Parathyroid adenoma (tissue), 2 donors: ENCODE measurements around the gene RNU2-1.
"Not testable (repeated sequence)": the region's sequence is repeated elsewhere in the genome, so short reads cannot be mapped to it uniquely, and the experiment has no call there.

Experiments used
- H2AFZ ChIP-seq: fragments of 300-600 bp; sonication (generic); one replicate; pipeline ENCODE4 v1.7.0; 2017; ENCODE audit warnings: antibody characterized with exemption, mild to moderate bottlenecking
- H3K27ac ChIP-seq: fragments of 300-600 bp; sonication (generic); one replicate; pipeline ENCODE4 v1.7.0; 2017
- H3K27me3 ChIP-seq: fragments of 300-600 bp; sonication (generic); one replicate; pipeline ENCODE4 v1.7.0; 2017; ENCODE audit warnings: low read length; ENCODE audit not compliant: control insufficient read depth, insufficient read depth
- H3K36me3 ChIP-seq: fragments of 300-600 bp; sonication (generic); one replicate; pipeline ENCODE4 v1.7.0; 2017; ENCODE audit warnings: low read length; ENCODE audit not compliant: control insufficient read depth, insufficient read depth
- H3K4me1 ChIP-seq: fragments of 300-600 bp; sonication (generic); one replicate; pipeline ENCODE4 v1.7.0; 2017; ENCODE audit warnings: control low read depth
- H3K4me2 ChIP-seq: fragments of 300-600 bp; sonication (generic); one replicate; pipeline ENCODE4 v1.7.0; 2017; ENCODE audit warnings: low read length
- H3K4me3 ChIP-seq: fragments of 300-600 bp; sonication (generic); one replicate; pipeline ENCODE4 v1.7.0; 2017; ENCODE audit warnings: low read depth, low read length
- H3K79me2 ChIP-seq: fragments of 300-600 bp; sonication (generic); one replicate; pipeline ENCODE4 v1.7.0; 2017; ENCODE audit warnings: control low read depth
- H3K9ac ChIP-seq: fragments of 300-600 bp; sonication (generic); one replicate; pipeline ENCODE4 v1.7.0; 2017; ENCODE audit warnings: mild to moderate bottlenecking
- H3K9me3 ChIP-seq: fragments of 300-600 bp; sonication (generic); one replicate; pipeline ENCODE4 v1.7.0; 2017; ENCODE audit warnings: low read length; ENCODE audit not compliant: control insufficient read depth
- donor health status: primary hyperparathyroidism.

RNU2-1 gene

DNA sequence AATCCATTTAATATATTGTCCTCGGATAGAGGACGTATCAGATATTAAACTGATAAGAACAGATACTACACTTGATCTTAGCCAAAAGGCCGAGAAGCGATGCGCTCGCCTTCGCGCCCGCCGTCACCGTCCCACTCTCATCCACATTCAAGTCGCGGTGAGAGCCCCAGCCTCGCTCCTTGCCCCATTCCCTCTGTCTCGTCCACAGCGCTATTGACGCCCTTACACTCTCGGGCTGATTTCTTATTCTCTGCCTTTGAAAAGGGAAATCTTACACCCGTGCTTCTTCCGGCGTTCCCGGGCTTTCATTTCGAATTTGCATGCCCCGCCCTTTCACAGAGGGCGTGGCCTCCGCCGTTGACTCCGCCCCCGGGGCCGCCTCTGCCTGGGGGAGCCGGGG, at the start of gene RNU2-1:
Gene RNU2-1, minus strand, starts transcription at position 101 of the 400 bp plus-strand sequence.
- not testable (repeated sequence) for H2AFZ ChIP-seq, H3K4me1 ChIP-seq, H3K79me2 ChIP-seq, H3K4me3 ChIP-seq, H3K27me3 ChIP-seq, H3K9ac ChIP-seq, H3K36me3 ChIP-seq, H3K27ac ChIP-seq, H3K9me3 ChIP-seq, H3K4me2 ChIP-seq

DNA sequence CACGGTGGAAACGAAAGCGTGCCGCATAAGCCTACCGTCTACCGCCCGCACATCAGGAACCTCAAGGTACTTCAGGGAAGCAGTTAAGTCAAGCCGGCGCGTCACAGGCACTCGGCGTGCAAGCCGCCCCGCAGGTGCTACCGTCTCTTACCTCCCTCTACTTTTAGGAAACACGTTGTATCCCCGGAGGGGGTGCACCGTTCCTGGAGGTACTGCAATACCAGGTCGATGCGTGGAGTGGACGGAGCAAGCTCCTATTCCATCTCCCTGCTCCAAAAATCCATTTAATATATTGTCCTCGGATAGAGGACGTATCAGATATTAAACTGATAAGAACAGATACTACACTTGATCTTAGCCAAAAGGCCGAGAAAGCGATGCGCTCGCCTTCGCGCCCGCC, 39.1 kb upstream of the RNU2-1 start:
- not testable (repeated sequence) for H3K27ac ChIP-seq, H3K4me3 ChIP-seq

DNA sequence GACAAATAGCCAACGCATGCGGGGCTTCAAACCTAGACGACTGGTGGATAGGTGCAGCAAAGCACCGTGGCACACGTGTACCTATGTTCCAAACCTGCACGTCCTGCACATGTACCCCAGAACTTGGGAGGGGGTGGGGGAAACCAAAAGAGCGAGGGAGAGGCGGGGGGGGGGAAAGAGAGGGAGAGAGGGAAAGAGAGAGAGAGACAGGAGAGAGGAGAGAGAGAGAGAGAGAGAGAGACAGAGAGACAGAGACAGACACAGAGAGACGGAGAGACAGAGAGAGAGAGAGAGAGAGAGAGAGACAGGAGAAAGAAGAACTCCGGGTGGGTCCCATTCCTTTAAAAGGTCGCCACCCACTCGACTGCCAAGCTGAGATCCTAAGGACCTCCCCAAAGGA, 38.7 kb upstream of the RNU2-1 start:
- not testable (repeated sequence) for H3K36me3 ChIP-seq, H2AFZ ChIP-seq, H3K4me3 ChIP-seq, H3K4me1 ChIP-seq, H3K27ac ChIP-seq, H3K4me2 ChIP-seq, H3K9me3 ChIP-seq, H3K9ac ChIP-seq, H3K79me2 ChIP-seq, H3K27me3 ChIP-seq

More for the DNA sequence above, 39.1 kb upstream of the RNU2-1 start:
- H3K9me3 ChIP-seq, H3K9ac ChIP-seq, H3K79me2 ChIP-seq, H2AFZ ChIP-seq, H3K27me3 ChIP-seq, H3K4me2 ChIP-seq, H3K36me3 ChIP-seq, H3K4me1 ChIP-seq: not testable (repeated sequence)

DNA sequence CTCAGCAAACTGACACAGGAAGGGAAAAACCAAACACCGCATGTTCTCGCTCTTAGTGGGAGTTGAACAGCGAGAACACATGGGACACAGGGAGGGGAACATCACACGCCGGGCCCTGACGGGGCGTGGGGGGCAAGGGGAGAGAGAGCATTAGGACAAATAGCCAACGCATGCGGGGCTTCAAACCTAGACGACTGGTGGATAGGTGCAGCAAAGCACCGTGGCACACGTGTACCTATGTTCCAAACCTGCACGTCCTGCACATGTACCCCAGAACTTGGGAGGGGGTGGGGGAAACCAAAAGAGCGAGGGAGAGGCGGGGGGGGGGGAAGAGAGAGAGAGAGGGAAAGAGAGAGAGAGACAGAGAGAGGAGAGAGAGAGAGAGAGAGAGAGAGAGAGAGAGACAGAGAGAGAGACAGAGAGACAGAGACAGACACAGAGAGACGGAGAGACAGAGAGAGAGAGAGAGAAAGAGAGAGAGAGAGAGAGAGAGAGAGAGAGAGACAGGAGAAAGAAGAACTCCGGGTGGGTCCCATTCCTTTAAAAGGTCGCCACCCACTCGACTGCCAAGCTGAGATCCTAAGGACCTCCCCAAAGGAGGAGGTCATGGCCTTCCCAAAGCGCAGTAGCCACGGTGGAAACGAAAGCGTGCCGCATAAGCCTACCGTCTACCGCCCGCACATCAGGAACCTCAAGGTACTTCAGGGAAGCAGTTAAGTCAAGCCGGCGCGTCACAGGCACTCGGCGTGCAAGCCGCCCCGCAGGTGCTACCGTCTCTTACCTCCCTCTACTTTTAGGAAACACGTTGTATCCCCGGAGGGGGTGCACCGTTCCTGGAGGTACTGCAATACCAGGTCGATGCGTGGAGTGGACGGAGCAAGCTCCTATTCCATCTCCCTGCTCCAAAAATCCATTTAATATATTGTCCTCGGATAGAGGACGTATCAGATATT, 37.1 kb upstream of the RNU2-1 start:
- not testable (repeated sequence) for H3K4me2 ChIP-seq, H3K4me1 ChIP-seq, H3K9me3 ChIP-seq, H3K79me2 ChIP-seq, H3K4me3 ChIP-seq, H3K9ac ChIP-seq, H3K27ac ChIP-seq, H3K36me3 ChIP-seq, H2AFZ ChIP-seq, H3K27me3 ChIP-seq

DNA sequence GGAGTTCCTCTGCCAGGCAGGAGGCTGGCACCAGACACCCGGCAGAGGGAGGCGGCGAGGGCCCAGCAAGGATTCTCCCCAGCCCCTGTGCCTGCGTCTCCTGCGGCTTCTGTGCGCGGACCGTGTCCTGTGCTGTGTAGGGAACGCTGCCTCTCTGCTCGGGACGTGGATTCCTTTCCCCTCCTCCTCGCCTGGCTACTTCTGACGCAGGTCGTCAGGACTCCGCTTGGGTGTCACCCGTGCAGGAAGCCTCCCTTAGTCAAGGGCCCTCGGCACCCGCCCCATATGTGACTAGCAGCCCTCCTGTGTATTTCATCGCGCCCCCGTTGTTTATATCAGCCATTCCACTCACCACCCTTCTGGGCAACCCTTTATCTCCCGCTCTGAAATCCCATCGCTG, 12.7 kb upstream of the RNU2-1 start:
- H3K27me3 ChIP-seq, H3K27ac ChIP-seq, H2AFZ ChIP-seq, H3K4me1 ChIP-seq, H3K4me2 ChIP-seq, H3K9me3 ChIP-seq, H3K4me3 ChIP-seq, H3K9ac ChIP-seq, H3K79me2 ChIP-seq, H3K36me3 ChIP-seq: not testable (repeated sequence)

DNA sequence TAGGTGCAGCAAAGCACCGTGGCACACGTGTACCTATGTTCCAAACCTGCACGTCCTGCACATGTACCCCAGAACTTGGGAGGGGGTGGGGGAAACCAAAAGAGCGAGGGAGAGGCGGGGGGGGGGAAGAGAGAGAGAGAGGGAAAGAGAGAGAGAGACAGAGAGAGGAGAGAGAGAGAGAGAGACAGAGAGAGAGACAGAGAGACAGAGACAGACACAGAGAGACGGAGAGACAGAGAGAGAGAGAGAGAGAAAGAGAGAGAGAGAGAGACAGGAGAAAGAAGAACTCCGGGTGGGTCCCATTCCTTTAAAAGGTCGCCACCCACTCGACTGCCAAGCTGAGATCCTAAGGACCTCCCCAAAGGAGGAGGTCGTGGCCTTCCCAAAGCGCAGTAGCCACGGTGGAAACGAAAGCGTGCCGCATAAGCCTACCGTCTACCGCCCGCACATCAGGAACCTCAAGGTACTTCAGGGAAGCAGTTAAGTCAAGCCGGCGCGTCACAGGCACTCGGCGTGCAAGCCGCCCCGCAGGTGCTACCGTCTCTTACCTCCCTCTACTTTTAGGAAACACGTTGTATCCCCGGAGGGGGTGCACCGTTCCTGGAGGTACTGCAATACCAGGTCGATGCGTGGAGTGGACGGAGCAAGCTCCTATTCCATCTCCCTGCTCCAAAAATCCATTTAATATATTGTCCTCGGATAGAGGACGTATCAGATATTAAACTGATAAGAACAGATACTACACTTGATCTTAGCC, 7.0 kb upstream of the RNU2-1 start:
- H3K4me1 ChIP-seq, H3K4me3 ChIP-seq, H3K27ac ChIP-seq, H3K79me2 ChIP-seq, H2AFZ ChIP-seq, H3K4me2 ChIP-seq, H3K9me3 ChIP-seq, H3K9ac ChIP-seq, H3K27me3 ChIP-seq, H3K36me3 ChIP-seq: not testable (repeated sequence)

DNA sequence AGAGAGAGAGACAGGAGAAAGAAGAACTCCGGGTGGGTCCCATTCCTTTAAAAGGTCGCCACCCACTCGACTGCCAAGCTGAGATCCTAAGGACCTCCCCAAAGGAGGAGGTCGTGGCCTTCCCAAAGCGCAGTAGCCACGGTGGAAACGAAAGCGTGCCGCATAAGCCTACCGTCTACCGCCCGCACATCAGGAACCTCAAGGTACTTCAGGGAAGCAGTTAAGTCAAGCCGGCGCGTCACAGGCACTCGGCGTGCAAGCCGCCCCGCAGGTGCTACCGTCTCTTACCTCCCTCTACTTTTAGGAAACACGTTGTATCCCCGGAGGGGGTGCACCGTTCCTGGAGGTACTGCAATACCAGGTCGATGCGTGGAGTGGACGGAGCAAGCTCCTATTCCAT, 5.8 kb upstream of the RNU2-1 start:
- H3K9ac ChIP-seq: not testable (repeated sequence)

DNA sequence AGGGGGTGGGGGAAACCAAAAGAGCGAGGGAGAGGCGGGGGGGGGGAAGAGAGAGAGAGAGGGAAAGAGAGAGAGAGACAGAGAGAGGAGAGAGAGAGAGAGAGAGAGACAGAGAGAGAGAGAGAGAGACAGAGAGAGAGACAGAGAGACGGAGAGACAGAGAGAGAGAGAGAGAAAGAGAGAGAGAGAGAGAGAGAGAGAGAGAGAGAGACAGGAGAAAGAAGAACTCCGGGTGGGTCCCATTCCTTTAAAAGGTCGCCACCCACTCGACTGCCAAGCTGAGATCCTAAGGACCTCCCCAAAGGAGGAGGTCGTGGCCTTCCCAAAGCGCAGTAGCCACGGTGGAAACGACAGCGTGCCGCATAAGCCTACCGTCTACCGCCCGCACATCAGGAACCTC, 514 bp downstream of the RNU2-1 start:
- H3K27ac ChIP-seq, H3K36me3 ChIP-seq, H3K4me3 ChIP-seq, H3K4me1 ChIP-seq, H2AFZ ChIP-seq, H3K27me3 ChIP-seq, H3K4me2 ChIP-seq, H3K79me2 ChIP-seq, H3K9ac ChIP-seq, H3K9me3 ChIP-seq: not testable (repeated sequence)

More for the DNA sequence above, 5.8 kb upstream of the RNU2-1 start:
- H2AFZ ChIP-seq, H3K4me2 ChIP-seq, H3K4me1 ChIP-seq, H3K4me3 ChIP-seq, H3K27me3 ChIP-seq, H3K9me3 ChIP-seq, H3K79me2 ChIP-seq, H3K27ac ChIP-seq, H3K36me3 ChIP-seq: not testable (repeated sequence)

DNA sequence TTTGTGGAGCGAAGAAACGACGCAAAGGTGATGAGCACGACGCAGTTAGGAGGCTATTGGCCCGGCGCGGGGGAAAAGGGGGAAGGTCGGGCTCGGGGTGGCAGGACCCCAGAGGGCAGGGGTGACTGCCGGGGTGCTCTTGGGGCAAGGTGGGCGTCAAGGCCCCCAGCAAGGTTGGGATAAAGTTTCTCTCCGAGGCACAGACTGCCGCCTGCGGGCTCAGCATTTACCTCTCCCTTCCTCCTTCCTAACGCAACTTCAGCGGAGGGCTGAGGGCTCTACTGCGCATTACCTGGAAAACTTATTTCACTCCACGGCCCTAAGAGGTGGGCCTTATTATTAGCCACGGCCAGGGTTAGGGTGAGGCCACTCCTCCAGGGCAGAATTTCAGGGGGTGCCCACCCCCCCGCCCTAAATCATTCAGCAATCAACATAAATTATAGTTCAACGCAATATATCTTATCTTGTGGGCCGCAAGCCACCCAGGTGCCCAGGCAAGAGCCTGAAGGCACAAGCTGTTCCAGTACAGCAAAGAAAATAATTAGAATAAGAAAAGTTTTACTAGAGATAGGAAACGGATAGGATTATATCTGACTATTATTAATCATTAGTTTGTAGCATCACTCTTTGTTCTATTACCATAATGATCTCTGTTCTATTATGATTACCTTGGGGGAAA, 1.6 kb downstream of the RNU2-1 start:
- H3K27me3 ChIP-seq, H3K9ac ChIP-seq, H2AFZ ChIP-seq, H3K4me3 ChIP-seq, H3K4me2 ChIP-seq, H3K4me1 ChIP-seq, H3K36me3 ChIP-seq, H3K9me3 ChIP-seq, H3K79me2 ChIP-seq, H3K27ac ChIP-seq: not testable (repeated sequence)

DNA sequence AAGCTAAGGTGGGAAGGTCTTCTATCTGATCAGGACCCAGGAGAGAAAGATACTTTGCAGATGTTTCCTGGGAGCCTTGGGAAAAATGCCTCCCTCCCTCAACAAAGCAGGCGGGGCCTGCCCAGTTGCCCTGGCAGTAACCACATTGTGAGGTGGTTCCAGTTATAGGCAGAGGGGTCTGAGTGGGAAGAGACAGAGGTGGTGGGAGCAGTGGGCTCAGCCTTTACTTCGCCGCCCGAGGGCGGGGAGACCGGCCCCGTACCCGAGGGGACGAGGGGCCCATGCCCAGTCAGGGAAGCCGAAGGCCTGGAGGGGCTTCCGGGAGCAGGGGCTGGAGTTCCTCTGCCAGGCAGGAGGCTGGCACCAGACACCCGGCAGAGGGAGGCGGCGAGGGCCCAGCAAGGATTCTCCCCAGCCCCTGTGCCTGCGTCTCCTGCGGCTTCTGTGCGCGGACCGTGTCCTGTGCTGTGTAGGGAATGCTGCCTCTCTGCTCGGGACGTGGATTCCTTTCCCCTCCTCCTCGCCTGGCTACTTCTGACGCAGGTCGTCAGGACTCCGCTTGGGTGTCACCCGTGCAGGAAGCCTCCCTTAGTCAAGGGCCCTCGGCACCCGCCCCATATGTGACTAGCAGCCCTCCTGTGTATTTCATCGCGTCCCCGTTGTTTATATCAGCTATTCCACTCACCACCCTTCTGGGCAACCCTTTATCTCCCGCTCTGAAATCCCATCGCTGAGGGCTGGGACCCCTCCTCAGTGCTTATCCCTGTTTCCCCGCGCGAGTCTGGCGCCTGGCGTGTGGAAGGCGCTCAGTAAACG, 2.4 kb downstream of the RNU2-1 start:
- H3K4me1 ChIP-seq, H2AFZ ChIP-seq, H3K36me3 ChIP-seq, H3K9me3 ChIP-seq, H3K79me2 ChIP-seq, H3K27me3 ChIP-seq, H3K27ac ChIP-seq, H3K9ac ChIP-seq, H3K4me2 ChIP-seq, H3K4me3 ChIP-seq: not testable (repeated sequence)
